Measurements from ENCODE around the gene ZSWIM2.
A peak's percentile ranks its signal among the peaks of the same experiment; 100 is the strongest.
"Not testable (repeated sequence)": the region's sequence is repeated elsewhere in the genome, so short reads cannot be mapped to it uniquely, and the experiment has no call there.

ZSWIM2 gene

DNA sequence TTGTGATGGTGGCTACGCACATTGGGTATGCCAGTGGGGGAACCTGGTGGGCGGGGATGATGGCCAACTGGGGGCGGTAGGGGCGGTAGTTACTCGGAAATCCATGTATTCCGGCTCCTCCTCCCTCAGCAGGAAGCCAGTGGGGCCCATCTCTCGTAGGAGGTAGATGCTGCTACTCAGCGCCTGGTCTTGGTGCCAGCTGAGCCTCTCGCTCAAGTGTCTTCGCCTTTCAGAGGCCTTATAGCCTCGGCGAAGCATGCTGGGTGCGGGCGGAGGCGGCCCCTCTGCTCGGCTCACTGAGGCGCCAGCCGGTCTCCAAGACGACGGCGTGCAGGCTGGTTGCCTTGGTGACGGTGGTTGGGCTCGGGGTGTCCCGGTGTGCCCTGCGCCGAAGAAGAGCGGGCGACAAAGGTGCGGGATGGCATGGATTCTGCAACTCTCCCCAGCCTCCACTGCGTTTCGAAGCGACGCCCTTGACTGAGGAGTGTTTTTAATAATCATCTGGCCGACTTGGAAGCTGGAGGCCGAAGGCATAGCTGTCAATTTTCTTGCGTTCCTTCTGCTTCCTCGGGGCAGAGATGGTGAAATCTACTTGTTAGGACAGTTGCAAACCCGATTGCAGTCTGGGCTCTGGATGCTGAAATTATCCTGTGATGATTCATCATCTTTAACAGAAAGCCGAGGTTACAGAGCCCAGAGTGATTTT is at the start of gene ZSWIM2:
Gene ZSWIM2 (minus strand): TSS at position 298 of the 706 bp plus-strand sequence. CDS start 40 bp downstream, at position 258.
- DNase-seq (ENCODE audit: extremely low read depth in 1 of 2, low read depth in 1 of 2): peak in 1 of 2 donors; percentile 19

DNA sequence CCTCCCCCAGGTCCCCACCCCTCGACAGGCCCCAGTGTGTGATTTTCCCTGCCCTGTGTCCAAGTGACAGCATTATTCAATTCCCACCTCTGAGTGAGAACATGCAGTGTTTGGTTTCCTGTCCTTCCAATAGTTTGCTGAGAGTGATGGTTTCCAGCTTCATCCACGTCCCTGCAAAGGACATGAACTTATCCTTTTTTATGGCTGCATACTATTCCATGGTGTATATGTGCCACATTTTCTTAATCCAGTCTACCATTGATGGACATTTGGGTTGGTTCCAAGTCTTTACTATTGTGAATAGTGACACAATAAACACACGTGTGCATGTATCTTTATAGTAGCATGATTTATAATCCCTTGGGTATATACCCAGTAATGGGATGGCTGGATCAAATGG is 47.2 kb upstream of the ZSWIM2 start:
- not testable (repeated sequence) for DNase-seq (ENCODE audit: extremely low read depth in 1 of 2, low read depth in 1 of 2)

- no peak for DNase-seq (ENCODE audit: extremely low read depth in 1 of 2, low read depth in 1 of 2)
These were observed 46.5 kb upstream of the ZSWIM2 start for GRCh38 chr2:186895451-186895850.

- DNase-seq (ENCODE audit: extremely low read depth in 1 of 2, low read depth in 1 of 2): no peak
These were observed 45.5 kb upstream of the ZSWIM2 start for GRCh38 chr2:186894478-186894877.

GRCh38 chr2:186892821-186893220 is 43.9 kb upstream of the ZSWIM2 start:
- DNase-seq (ENCODE audit: extremely low read depth in 1 of 2, low read depth in 1 of 2): no peak

- DNase-seq (ENCODE audit: extremely low read depth in 1 of 2, low read depth in 1 of 2): no peak
These were observed 42.2 kb upstream of the ZSWIM2 start for GRCh38 chr2:186891185-186891621.

GRCh38 chr2:186889101-186889879 is 40.3 kb upstream of the ZSWIM2 start:
- DNase-seq (ENCODE audit: extremely low read depth in 1 of 2, low read depth in 1 of 2): no peak

DNA sequence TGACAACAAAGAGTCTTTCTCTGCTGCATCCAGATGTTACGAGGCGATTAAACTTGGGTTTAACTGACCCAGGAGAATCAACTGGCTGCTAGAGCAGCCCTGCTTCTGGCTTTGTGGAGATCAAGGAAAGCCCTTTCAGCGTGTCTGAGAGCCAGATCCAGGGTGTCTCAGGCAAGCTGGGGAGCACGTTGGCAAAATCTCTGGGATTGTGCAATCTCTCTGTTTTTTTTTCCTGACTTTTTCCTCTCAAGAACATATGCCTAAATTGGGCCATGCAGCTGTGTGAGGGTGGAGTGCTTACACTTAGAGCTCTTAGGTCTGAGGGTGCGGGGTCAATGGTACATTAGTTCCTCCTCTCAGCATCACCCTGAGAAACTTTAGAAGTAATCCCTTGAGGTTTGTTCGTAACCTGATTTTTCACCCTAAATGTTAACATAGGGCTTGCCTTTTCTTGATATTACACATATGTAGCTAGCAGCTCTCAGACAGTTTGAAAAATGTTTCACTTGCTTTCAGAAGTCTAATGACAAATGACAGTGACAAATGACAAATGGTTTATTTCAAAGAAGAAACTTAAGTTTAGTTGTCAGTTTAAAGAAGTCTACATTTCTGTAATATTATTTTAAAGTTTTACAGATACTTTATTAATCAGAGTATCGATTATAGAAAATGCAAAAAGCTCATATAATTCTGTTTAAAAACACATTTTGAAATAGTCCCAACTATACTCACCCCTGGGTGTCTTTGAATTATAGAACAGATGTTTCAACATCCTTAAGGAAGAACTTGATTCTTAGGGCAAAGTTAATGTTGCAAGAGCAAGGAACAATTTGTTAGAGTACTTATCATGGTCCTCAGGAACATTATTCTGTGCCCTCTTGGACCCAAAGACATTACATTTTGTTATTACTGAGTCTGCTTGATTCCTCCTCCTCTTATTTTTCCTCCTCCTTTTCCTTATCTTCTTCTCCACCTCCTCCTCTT is 38.4 kb upstream of the ZSWIM2 start:
- no peak for DNase-seq (ENCODE audit: extremely low read depth in 1 of 2, low read depth in 1 of 2)

GRCh38 chr2:186884587-186884986 is 35.6 kb upstream of the ZSWIM2 start:
- DNase-seq (ENCODE audit: extremely low read depth in 1 of 2, low read depth in 1 of 2): no peak

DNA sequence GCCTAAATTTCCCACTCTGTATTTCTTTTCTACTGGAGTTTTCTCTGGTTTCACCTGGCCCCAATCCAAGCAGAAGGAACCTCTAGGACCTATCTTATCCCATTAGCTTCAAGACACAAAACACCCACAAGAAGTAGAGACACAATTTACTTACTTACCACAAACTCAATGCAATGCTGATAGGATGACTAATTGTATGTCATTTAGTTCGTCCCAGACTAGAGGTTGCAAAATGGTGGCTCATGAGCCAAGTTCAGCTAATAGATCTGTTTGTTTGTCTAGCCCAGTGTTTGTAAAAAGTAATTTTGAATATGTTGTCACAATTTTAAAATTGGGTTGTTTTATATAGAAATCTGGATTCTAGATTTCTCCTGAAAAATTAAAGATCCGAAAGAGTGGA is 34.7 kb upstream of the ZSWIM2 start:
- no peak for DNase-seq (ENCODE audit: extremely low read depth in 1 of 2, low read depth in 1 of 2)

- DNase-seq (ENCODE audit: extremely low read depth in 1 of 2, low read depth in 1 of 2): no peak
These were observed 33.6 kb upstream of the ZSWIM2 start for GRCh38 chr2:186882511-186883071.

DNA sequence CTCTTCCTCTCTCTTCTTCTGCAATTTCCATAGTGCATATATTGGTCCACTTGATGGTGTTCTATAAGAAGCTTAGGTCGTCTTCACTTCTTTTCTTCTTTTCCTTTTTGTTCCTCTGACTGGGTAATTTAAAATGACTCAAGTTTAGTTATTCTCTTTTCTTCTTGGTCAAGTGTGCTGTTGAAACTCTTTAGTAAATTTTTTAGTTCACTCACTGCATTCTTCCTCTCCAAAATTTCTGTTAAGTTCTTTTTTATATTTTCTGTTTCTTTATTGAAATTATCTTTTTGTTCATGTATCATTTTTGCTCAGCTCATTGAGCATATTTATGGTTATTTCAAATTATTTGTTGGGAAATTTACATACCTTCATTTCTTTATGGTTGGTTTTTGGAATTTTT is 32.7 kb upstream of the ZSWIM2 start:
- DNase-seq (ENCODE audit: extremely low read depth in 1 of 2, low read depth in 1 of 2): no peak

DNA sequence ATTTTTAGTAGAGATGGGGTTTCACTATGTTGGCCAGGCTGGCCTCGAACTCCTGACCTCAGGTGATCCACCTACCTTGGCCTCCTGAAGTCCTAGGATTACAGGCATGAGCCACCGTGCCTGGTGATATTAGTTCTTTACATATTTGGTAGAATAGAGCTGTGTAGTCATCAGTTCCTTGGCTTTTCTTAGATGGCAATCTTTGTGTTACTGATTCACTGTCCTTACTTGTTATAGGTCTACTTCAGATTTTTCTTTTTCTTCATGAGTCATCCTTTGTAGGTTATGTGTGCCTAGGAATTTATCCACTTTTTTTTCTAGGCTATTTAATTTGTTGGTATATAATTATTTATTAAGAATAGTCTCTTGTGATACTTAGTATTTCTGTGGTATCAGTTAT is 30.3 kb upstream of the ZSWIM2 start:
- no peak for DNase-seq (ENCODE audit: extremely low read depth in 1 of 2, low read depth in 1 of 2)

- DNase-seq (ENCODE audit: extremely low read depth in 1 of 2, low read depth in 1 of 2): no peak
These were observed 25.7 kb upstream of the ZSWIM2 start for GRCh38 chr2:186874713-186875112.

DNA sequence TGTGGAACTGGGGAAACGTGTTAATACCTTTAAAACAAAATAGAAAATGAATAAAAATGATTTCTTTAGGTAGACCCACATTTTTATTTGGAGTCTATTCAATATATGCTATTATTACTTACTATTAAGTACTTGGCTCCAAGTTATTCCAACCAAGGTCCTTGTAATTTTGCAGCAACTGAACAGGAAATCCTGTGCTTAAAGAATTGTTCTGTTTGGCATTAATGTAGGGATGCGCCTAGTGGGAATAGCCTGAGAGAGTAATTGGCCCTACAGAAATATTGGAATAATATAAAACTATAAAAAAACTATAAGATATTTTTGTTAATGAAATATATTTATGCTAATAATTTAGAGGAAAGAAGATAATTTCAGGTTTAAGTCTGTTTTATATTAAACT is 22.9 kb upstream of the ZSWIM2 start:
- no peak for DNase-seq (ENCODE audit: extremely low read depth in 1 of 2, low read depth in 1 of 2)

GRCh38 chr2:186868344-186868743 is 19.4 kb upstream of the ZSWIM2 start:
- no peak for DNase-seq (ENCODE audit: extremely low read depth in 1 of 2, low read depth in 1 of 2)

- no peak for DNase-seq (ENCODE audit: extremely low read depth in 1 of 2, low read depth in 1 of 2)
These were observed 14.1 kb upstream of the ZSWIM2 start for GRCh38 chr2:186862869-186863709.

DNA sequence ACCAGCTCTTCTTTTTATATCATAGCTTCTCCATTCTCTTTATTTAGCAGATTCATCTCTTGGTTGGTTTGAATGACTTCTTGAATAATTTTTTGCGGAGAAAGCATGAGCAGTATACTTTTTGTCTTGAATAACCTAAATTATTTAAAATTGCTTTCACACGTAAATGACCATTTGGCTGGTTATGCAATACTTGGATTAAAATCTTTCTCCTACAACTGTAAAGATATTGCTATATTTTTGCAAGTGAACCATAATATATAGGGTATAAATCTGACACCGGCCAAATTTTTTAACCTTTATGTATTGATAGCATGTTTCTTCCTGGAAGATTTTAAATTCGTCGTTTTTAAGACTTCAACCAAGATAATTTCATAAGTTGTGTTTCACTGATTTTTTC is 6.2 kb upstream of the ZSWIM2 start:
- DNase-seq (ENCODE audit: extremely low read depth in 1 of 2, low read depth in 1 of 2): no peak

GRCh38 chr2:186853951-186854350 is 5.0 kb upstream of the ZSWIM2 start:
- no peak for DNase-seq (ENCODE audit: extremely low read depth in 1 of 2, low read depth in 1 of 2)

- DNase-seq (ENCODE audit: extremely low read depth in 1 of 2, low read depth in 1 of 2): no peak
These were observed 3.5 kb upstream of the ZSWIM2 start for GRCh38 chr2:186852508-186852907.

Measured in stimulated activated CD8-positive, alpha-beta memory T cell treated with anti-CD3 and anti-CD28 coated beads, Interleukin-7, amount 100 ng/mL, for 48 hours (primary cell).